ENCODE results near the gene ARRB2. TPM values are rescaled to one million over a fixed set of nuclear protein-coding genes. Genes with fewer than 3 reads are reported as not detected.
A peak's percentile ranks its signal among the peaks of the same experiment; 100 is the strongest.
"Not testable (repeated sequence)": the region's sequence is repeated elsewhere in the genome, so short reads cannot be mapped to it uniquely, and the experiment has no call there.

Gene ARRB2
- total RNA-seq, 4 donors from 2014 or later: 5.5 to 11.8 (median 7.8) TPM

- no peak for ATAC-seq
- intact Hi-C loops (cut with DNase I; ENCODE audit: low total_unique reads): no loop called here
Observed at GRCh38 chr17:4703330-4703691, 7.1 kb upstream of the ARRB2 start.

GRCh38 chr17:4704574-4704907, 5.9 kb upstream of the ARRB2 start:
- H3K4me1 ChIP-seq: peaks cover 13 to 15% of the 10 kb centered on the region in 2 donors
- intact Hi-C loops (cut with DNase I; ENCODE audit: low total_unique reads); H3K27me3 ChIP-seq; ATAC-seq; H3K36me3 ChIP-seq; H3K9me3 ChIP-seq; in situ Hi-C loops (cut with MboI; ENCODE audit: low sequenced_read_pairs in 4 of 4); DNase-seq: not testable (repeated sequence)
- H3K27ac ChIP-seq: peak overlapping the region; percentile 77 to 79 (median 78)
- H3K4me3 ChIP-seq: peak overlapping the region; percentile 80 to 99 (median 88)

More at GRCh38 chr17:4703330-4703691, 7.1 kb upstream of the ARRB2 start:
- H3K4me3 ChIP-seq: peak overlapping the region; percentile 80 to 99 (median 88)
- peaks cover 13 to 15% of the 10 kb centered on the region in 2 donors for H3K4me1 ChIP-seq
- no peaks in the 10 kb centered on the region for H3K9me3 ChIP-seq
- in situ Hi-C loops (cut with MboI; ENCODE audit: low sequenced_read_pairs in 4 of 4): no loop called here
- H3K36me3 ChIP-seq: no peaks in the 10 kb centered on the region
- peak overlapping the region; percentile 77 to 79 (median 78) for H3K27ac ChIP-seq
- TF ChIP-seq CTCF (IDR thresholded peaks at IDR 0.05 in 4 of 5, conservative IDR thresholded peaks at IDR 0.05 in 1 of 5) (no peak), POLR2A (IDR thresholded peaks at IDR 0.05) (no peak)
- H3K27me3 ChIP-seq: no peaks in the 10 kb centered on the region
- no peak for DNase-seq

GRCh38 chr17:4704991-4705390, 5.4 kb upstream of the ARRB2 start:
- no peaks in the 10 kb centered on the region for H3K9me3 ChIP-seq
- H3K4me1 ChIP-seq: peaks cover 13 to 15% of the 10 kb centered on the region in 2 donors
- no peaks in the 10 kb centered on the region for H3K36me3 ChIP-seq
- TF ChIP-seq CTCF (IDR thresholded peaks at IDR 0.05 in 4 of 5, conservative IDR thresholded peaks at IDR 0.05 in 1 of 5) (no peak), POLR2A (IDR thresholded peaks at IDR 0.05) (no peak)
- H3K27ac ChIP-seq: no peak overlapping the region
- DNase-seq (no peak), ATAC-seq (no peak)
- in situ Hi-C loops (cut with MboI; ENCODE audit: low sequenced_read_pairs in 4 of 4) (no loop called here), intact Hi-C loops (cut with DNase I; ENCODE audit: low total_unique reads) (no loop called here)
- no peak overlapping the region for H3K4me3 ChIP-seq
- no peaks in the 10 kb centered on the region for H3K27me3 ChIP-seq

- intact Hi-C loops (cut with DNase I; ENCODE audit: low total_unique reads) (no loop called here), in situ Hi-C loops (cut with MboI; ENCODE audit: low sequenced_read_pairs in 4 of 4) (no loop called here)
- Histone ChIP-seq H3K27me3 (no peaks in the 10 kb centered on the region), H3K4me1 (peaks cover 17 to 21% of the 10 kb centered on the region in 2 donors), H3K4me3 (no peak overlapping the region), H3K9me3 (no peaks in the 10 kb centered on the region), H3K36me3 (no peaks in the 10 kb centered on the region), H3K27ac (no peak overlapping the region)
- no peak for DNase-seq
- no peak for ATAC-seq
- TF ChIP-seq POLR2A (IDR thresholded peaks at IDR 0.05) (no peak), CTCF (IDR thresholded peaks at IDR 0.05 in 4 of 5, conservative IDR thresholded peaks at IDR 0.05 in 1 of 5) (no peak)
Observed at GRCh38 chr17:4706121-4706520, 4.3 kb upstream of the ARRB2 start.

- DNase-seq: no peak
- TF ChIP-seq CTCF (IDR thresholded peaks at IDR 0.05 in 4 of 5, conservative IDR thresholded peaks at IDR 0.05 in 1 of 5): no peak
- no peak for TF ChIP-seq POLR2A (IDR thresholded peaks at IDR 0.05)
- no peak overlapping the region for H3K27ac ChIP-seq
- no peak overlapping the region for H3K4me3 ChIP-seq
- in situ Hi-C loops (cut with MboI; ENCODE audit: low sequenced_read_pairs in 4 of 4): no loop called here
- peaks cover 17 to 22% of the 10 kb centered on the region in 2 donors for H3K4me1 ChIP-seq
- H3K36me3 ChIP-seq: no peaks in the 10 kb centered on the region
- ATAC-seq: no peak
- H3K9me3 ChIP-seq: no peaks in the 10 kb centered on the region
- intact Hi-C loops (cut with DNase I; ENCODE audit: low total_unique reads): no loop called here
- H3K27me3 ChIP-seq: no peaks in the 10 kb centered on the region
Observed at GRCh38 chr17:4708436-4708835, 2.0 kb upstream of the ARRB2 start.
